Testis (tissue), 3 donors: ENCODE data around the gene AOAH. TPM values are rescaled to one million over a fixed set of nuclear protein-coding genes. Genes with fewer than 3 reads are reported as not detected.
"Not testable (repeated sequence)": the region's sequence is repeated elsewhere in the genome, so short reads cannot be mapped to it uniquely, and the experiment has no call there.

Experiments used
- DNase-seq: peaks from one replicate; pipeline ENCODE4 v3.0.0-alpha.2; 2019
- H3K27ac ChIP-seq, 2 donors: fragments of 200-600 bp; sonication (generic); one replicate each; pipeline ENCODE4 v1.5.1; 2019
- H3K27me3 ChIP-seq: fragments of 200-600 bp; sonication (generic); one replicate; pipeline ENCODE4 v1.5.1; 2019
- H3K36me3 ChIP-seq: fragments of 200-600 bp; sonication (generic); one replicate; pipeline ENCODE4 v1.5.1; 2017; ENCODE audit warnings: low read depth; ENCODE audit errors: missing control alignments
- H3K4me1 ChIP-seq: fragments of 200-600 bp; sonication (generic); one replicate; pipeline ENCODE4 v1.5.1; 2019
- H3K4me3 ChIP-seq, 2 donors: fragments of 200-600 bp; sonication (generic); one replicate each; pipeline ENCODE4 v1.5.1; 2017 to 2019
- H3K9me3 ChIP-seq: fragments of 200-600 bp; sonication (generic); one replicate; pipeline ENCODE4 v1.5.1; 2017
- CTCF ChIP-seq, 3 experiments: fragments of 450-650 bp in 2 of 3; fragments of 200-600 bp in 1 of 3; sonication (generic) in 1 of 3; IDR thresholded peaks; one replicate each; pipeline ENCODE4 v1.5.1; 2016 to 2019; ENCODE audit warnings: antibody characterized with exemption in 3 of 3, mild to moderate bottlenecking in 2 of 3, moderate library complexity in 1 of 3
- POLR2A ChIP-seq: fragments of 450-650 bp; IDR thresholded peaks from one replicate; pipeline ENCODE4 v1.6.1; 2017; ENCODE audit warnings: antibody characterized with exemption, mild to moderate bottlenecking, moderate library complexity
- WGBS, 2 donors: methylation state at CpG; one replicate each; pipeline ENCODE4 v1.1.5; 2018; 5-methylcytosine and 5-hydroxymethylcytosine counted together
- intact Hi-C: fragments of 100-400 bp; cut with DNase I; formaldehyde crosslinking; loops from one replicate; pipeline ENCODE4 v1.15.1; 2023; ENCODE audit warnings: low total_unique reads
- polyA plus RNA-seq: library from polyadenylated mRNA; stranded (reverse); fragments of 350-450 nt; fragmentation: Illumina TruSeq; extraction: RNeasy Lipid Tissue Mini Kit (QIAGEN cat#74804); gene quantifications from one replicate; pipeline ENCODE4 v1.2.3, GENCODE V29; 2014; ENCODE audit warnings: low read depth, low replicate concordance; ENCODE audit not compliant: insufficient read depth
- total RNA-seq, 2 donors: library from RNA; depleted of rRNA; stranded (reverse); fragments of >200 nt; gene quantifications; one replicate each; pipeline ENCODE4 v1.2.3, GENCODE V29; 2016

The AOAH gene
- total and polyA plus RNA-seq, 3 donors from 2014 or later = 1.7 to 4.6 (median 3.8) TPM

GRCh38 chr7:36468370-36469101 is 255.8 kb downstream of the AOAH start:
- intact Hi-C loops = no loop called here
- TF ChIP-seq CTCF (IDR thresholded peaks at IDR 0.05) = no peak
- TF ChIP-seq POLR2A = no peak
- 49 to 55% methylated on average over 2 of the region's 2 CpGs for WGBS, 2 donors

GRCh38 chr7:36466001-36466400 is 258.3 kb downstream of the AOAH start:
- H3K36me3 ChIP-seq, intact Hi-C loops, H3K27ac ChIP-seq, H3K4me3 ChIP-seq, DNase-seq, H3K4me1 ChIP-seq, H3K9me3 ChIP-seq, H3K27me3 ChIP-seq: not testable (repeated sequence)
- 68 to 80% methylated on average over 5 of the region's 5 CpGs for WGBS, 2 donors

More at GRCh38 chr7:36468370-36469101, 255.8 kb downstream of the AOAH start:
- Histone ChIP-seq H3K36me3 (no peaks in the 10 kb centered on the region), H3K4me3 (no peak overlapping the region), H3K27ac (no peak overlapping the region), H3K27me3 (no peaks in the 10 kb centered on the region), H3K9me3 (no peaks in the 10 kb centered on the region), H3K4me1 (no peaks in the 10 kb centered on the region)
- no peak for DNase-seq

GRCh38 chr7:36464271-36464670 is 260.0 kb downstream of the AOAH start:
- no peaks in the 10 kb centered on the region for H3K9me3 ChIP-seq
- H3K4me1 ChIP-seq = no peaks in the 10 kb centered on the region
- no peaks in the 10 kb centered on the region for H3K27me3 ChIP-seq
- TF ChIP-seq POLR2A (no peak), CTCF (IDR thresholded peaks at IDR 0.05) (no peak)
- no peak for DNase-seq
- H3K4me3 ChIP-seq = no peak overlapping the region
- H3K27ac ChIP-seq = no peak overlapping the region
- WGBS, 2 donors = 87 to 93% methylated on average over 3 of the region's 3 CpGs
- intact Hi-C loops = no loop called here
- no peaks in the 10 kb centered on the region for H3K36me3 ChIP-seq
